ENCODE measurements around the gene NEK5. TPM values are rescaled to one million over a fixed set of nuclear protein-coding genes. Genes with fewer than 3 reads are reported as not detected.
"Not testable (repeated sequence)": the region's sequence is repeated elsewhere in the genome, so short reads cannot be mapped to it uniquely, and the experiment has no call there.

Gene NEK5
- total RNA-seq, 1 donor from 2014 or later = 0.97 TPM

DNA sequence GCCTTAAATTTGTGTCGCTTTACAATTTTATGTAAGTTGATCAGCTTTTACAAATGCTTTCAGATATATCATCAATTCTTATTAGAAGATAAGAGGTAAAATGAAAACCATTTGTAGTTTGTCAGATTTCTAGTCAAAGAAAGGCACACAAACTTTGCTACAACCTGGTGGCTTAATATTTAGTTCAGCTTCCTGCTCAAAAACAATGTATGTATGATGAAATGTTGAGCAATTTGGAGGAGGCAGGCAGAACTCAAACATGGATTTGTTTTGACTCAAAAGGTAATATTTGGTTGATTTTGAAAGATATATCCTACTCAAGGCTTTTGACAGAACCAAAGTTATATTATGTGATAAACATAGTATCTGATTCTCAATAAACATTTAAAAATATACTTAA is 24.2 kb downstream of the NEK5 start:
- TF ChIP-seq, protein P1, sequence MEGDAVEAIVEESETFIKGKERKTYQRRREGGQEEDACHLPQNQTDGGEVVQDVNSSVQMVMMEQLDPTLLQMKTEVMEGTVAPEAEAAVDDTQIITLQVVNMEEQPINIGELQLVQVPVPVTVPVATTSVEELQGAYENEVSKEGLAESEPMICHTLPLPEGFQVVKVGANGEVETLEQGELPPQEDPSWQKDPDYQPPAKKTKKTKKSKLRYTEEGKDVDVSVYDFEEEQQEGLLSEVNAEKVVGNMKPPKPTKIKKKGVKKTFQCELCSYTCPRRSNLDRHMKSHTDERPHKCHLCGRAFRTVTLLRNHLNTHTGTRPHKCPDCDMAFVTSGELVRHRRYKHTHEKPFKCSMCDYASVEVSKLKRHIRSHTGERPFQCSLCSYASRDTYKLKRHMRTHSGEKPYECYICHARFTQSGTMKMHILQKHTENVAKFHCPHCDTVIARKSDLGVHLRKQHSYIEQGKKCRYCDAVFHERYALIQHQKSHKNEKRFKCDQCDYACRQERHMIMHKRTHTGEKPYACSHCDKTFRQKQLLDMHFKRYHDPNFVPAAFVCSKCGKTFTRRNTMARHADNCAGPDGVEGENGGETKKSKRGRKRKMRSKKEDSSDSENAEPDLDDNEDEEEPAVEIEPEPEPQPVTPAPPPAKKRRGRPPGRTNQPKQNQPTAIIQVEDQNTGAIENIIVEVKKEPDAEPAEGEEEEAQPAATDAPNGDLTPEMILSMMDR (IDR thresholded peaks at IDR 0.05; ENCODE audit: unreplicated experiment) = no peak
- H3K27me3 Mint-ChIP-seq (ENCODE audit: unreplicated experiment) = no peaks in the 10 kb centered on the region

DNA sequence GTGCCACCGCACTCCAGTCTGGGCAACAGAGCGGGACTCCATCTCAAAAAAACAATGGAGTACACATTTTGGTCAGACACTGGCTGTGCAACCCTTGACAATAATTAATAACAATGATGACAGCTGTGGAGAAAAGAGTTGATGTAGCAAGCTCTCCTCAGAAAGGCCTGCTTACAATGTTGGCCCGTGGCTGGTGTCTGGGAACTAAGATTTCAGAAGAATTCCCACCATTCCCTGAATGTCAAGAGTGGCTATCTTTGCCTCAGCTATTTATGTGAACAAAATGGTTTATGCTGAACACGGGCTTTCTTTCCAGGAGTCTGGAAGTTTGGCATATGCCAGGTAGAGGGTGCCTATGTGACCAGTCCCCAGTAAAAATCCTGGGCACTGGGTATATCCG is 25.5 kb downstream of the NEK5 start:
- Mint-ChIP-seq H3K36me3 (ENCODE audit: low read depth, unreplicated experiment) (no peaks in the 10 kb centered on the region), H3K9me3 (ENCODE audit: unreplicated experiment) (no peaks in the 10 kb centered on the region), H3K4me1 (ENCODE audit: unreplicated experiment) (no peaks in the 10 kb centered on the region), H3K4me3 (ENCODE audit: unreplicated experiment) (no peak overlapping the region), H3K27ac (ENCODE audit: unreplicated experiment) (no peak overlapping the region), H3K27me3 (ENCODE audit: unreplicated experiment) (no peaks in the 10 kb centered on the region)
- no peak for DNase-seq (ENCODE audit: low spot score)
- TF ChIP-seq, protein P1 (IDR thresholded peaks at IDR 0.05; ENCODE audit: unreplicated experiment) = no peak

More for the DNA sequence above, 24.2 kb downstream of the NEK5 start:
- Mint-ChIP-seq H3K4me1 (ENCODE audit: unreplicated experiment) (no peaks in the 10 kb centered on the region), H3K36me3 (ENCODE audit: low read depth, unreplicated experiment) (no peaks in the 10 kb centered on the region), H3K27ac (ENCODE audit: unreplicated experiment) (no peak overlapping the region), H3K4me3 (ENCODE audit: unreplicated experiment) (no peak overlapping the region), H3K9me3 (ENCODE audit: unreplicated experiment) (no peaks in the 10 kb centered on the region)
- DNase-seq (ENCODE audit: low spot score) = no peak

DNA sequence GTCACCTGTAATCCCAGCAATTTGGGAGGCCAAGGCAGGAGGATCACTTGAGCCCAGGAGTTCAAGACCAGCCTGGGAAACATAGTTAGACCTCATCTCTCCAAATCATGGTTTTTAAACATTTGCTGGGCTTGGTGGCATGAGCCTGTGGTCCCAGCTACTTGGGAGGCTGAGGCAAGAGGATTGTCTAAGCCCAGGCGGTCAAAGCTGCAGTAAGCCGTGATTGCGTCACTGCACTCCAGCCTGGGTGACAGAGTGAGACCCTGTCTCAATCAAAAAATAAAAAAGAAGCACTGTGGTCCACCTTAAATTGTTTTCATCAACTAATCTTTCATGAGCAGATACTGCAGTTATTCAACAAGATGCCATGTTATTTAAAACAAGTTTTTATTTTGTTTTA is 26.4 kb downstream of the NEK5 start:
- not testable (repeated sequence) for H3K36me3 Mint-ChIP-seq (ENCODE audit: low read depth, unreplicated experiment); H3K4me1 Mint-ChIP-seq (ENCODE audit: unreplicated experiment); H3K27ac Mint-ChIP-seq (ENCODE audit: unreplicated experiment); H3K27me3 Mint-ChIP-seq (ENCODE audit: unreplicated experiment); DNase-seq (ENCODE audit: low spot score); H3K9me3 Mint-ChIP-seq (ENCODE audit: unreplicated experiment); H3K4me3 Mint-ChIP-seq (ENCODE audit: unreplicated experiment)

DNA sequence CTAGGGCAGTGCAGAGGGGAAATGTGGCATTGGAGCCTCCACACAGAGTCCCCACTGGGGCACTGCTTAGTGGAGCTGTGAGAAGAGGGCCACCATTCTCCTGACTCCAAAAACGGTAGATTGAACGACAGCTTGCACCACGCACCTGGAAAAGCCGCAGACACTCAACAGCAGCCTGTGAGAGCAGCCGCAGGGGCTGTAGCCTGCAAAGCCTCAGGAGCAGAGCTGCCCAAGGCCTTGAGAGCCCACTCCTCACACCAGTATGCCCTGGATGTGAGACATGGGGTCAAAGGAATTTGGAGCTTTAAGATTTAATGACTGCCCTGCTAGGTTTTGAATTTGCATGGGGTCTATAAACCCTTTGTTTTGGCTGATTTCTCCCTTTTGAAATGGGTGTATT is 31.7 kb downstream of the NEK5 start:
- no peak overlapping the region for H3K4me3 Mint-ChIP-seq (ENCODE audit: unreplicated experiment)
- peaks cover 5% of the 10 kb centered on the region for H3K36me3 Mint-ChIP-seq (ENCODE audit: low read depth, unreplicated experiment)
- no peaks in the 10 kb centered on the region for H3K4me1 Mint-ChIP-seq (ENCODE audit: unreplicated experiment)
- no peak overlapping the region for H3K27ac Mint-ChIP-seq (ENCODE audit: unreplicated experiment)
- H3K27me3 Mint-ChIP-seq (ENCODE audit: unreplicated experiment) = peaks cover 3% of the 10 kb centered on the region
- peaks cover 6% of the 10 kb centered on the region for H3K9me3 Mint-ChIP-seq (ENCODE audit: unreplicated experiment)
- TF ChIP-seq, protein P1 (IDR thresholded peaks at IDR 0.05; ENCODE audit: unreplicated experiment) = no peak
- DNase-seq (ENCODE audit: low spot score) = no peak

DNA sequence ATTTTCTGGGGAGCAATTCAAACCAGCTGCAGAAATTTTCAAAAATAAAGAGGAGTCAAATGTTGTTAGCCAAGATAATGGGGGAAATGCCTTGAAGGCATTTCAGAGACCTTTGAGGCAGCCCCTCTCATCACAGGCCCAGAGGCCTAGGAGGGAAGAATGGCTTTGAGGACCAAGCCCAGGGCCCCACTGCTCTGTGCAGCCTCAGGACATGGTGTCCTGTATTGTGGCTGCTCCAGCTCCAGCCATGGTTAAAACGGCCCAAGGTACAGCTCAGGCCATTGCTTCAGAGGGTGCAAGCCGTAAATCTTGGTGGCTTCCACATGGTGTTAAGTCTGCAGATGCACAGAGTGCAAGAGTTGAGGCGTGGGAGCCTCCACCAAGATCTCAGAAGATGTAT is 32.1 kb downstream of the NEK5 start:
- no peak overlapping the region for H3K4me3 Mint-ChIP-seq (ENCODE audit: unreplicated experiment)
- peaks cover 5% of the 10 kb centered on the region for H3K36me3 Mint-ChIP-seq (ENCODE audit: low read depth, unreplicated experiment)
- TF ChIP-seq, protein P1 (IDR thresholded peaks at IDR 0.05; ENCODE audit: unreplicated experiment) = no peak
- H3K9me3 Mint-ChIP-seq (ENCODE audit: unreplicated experiment) = peaks cover 6% of the 10 kb centered on the region
- no peaks in the 10 kb centered on the region for H3K4me1 Mint-ChIP-seq (ENCODE audit: unreplicated experiment)
- DNase-seq (ENCODE audit: low spot score) = no peak
- peaks cover 3% of the 10 kb centered on the region for H3K27me3 Mint-ChIP-seq (ENCODE audit: unreplicated experiment)
- no peak overlapping the region for H3K27ac Mint-ChIP-seq (ENCODE audit: unreplicated experiment)

DNA sequence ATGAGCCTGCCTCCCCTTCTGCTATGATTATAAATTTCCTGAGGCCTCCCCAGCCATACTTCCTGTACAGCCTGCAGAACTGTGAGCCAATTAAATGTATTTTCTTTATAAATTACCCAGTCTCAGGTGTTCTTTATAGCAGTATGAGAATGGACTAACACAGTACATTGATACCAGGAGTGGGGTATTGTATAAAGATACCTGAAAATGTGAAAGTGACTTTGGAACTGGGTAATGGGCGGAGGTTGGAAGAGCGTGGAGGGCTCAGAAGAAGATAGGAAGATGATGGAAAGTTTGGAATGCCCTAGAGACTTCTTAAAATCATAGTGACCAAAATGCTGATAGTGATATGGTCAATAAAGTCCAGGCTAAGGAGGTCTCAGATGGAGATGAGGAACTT is 32.8 kb downstream of the NEK5 start:
- H3K4me1 Mint-ChIP-seq (ENCODE audit: unreplicated experiment) = no peaks in the 10 kb centered on the region
- DNase-seq (ENCODE audit: low spot score) = no peak
- TF ChIP-seq, protein P1 (IDR thresholded peaks at IDR 0.05; ENCODE audit: unreplicated experiment) = no peak
- H3K36me3 Mint-ChIP-seq (ENCODE audit: low read depth, unreplicated experiment) = peaks cover 5% of the 10 kb centered on the region
- H3K27me3 Mint-ChIP-seq (ENCODE audit: unreplicated experiment) = peaks cover 3% of the 10 kb centered on the region
- H3K27ac Mint-ChIP-seq (ENCODE audit: unreplicated experiment) = no peak overlapping the region
- peaks cover 6% of the 10 kb centered on the region for H3K9me3 Mint-ChIP-seq (ENCODE audit: unreplicated experiment)
- no peak overlapping the region for H3K4me3 Mint-ChIP-seq (ENCODE audit: unreplicated experiment)
